Dendritic cell treated with granulocyte-macrophage colony-stimulating factor and Interleukin-4, amounts not matched to agents 40 ng/mL and 50 ng/mL, for 4 days (primary cell): ENCODE data around the gene SESN2.
A peak's percentile ranks its signal among the peaks of the same experiment; 100 is the strongest.
"Not testable (repeated sequence)": the region's sequence is repeated elsewhere in the genome, so short reads cannot be mapped to it uniquely, and the experiment has no call there.

ENCODE experiments used
- H3K27ac Mint-ChIP-seq: one replicate; pipeline ENCODE4 v1.8.0; 2022; ENCODE audit warnings: mild to moderate bottlenecking, mixed read lengths
- H3K27me3 Mint-ChIP-seq: one replicate; pipeline ENCODE4 v1.8.0; 2022; ENCODE audit warnings: mild to moderate bottlenecking, mixed read lengths
- H3K36me3 Mint-ChIP-seq: one replicate; pipeline ENCODE4 v1.8.0; 2022; ENCODE audit warnings: low read depth, mixed read lengths
- H3K4me1 Mint-ChIP-seq: one replicate; pipeline ENCODE4 v1.8.0; 2022; ENCODE audit warnings: low read depth, mixed read lengths
- H3K4me3 Mint-ChIP-seq: one replicate; pipeline ENCODE4 v1.8.0; 2022; ENCODE audit warnings: mild to moderate bottlenecking, moderate library complexity, mixed read lengths
- H3K9me3 Mint-ChIP-seq: one replicate; pipeline ENCODE4 v1.8.0; 2022; ENCODE audit warnings: mixed read lengths
- intact Hi-C: fragments of 100-400 bp; cut with micrococcal nuclease; formaldehyde crosslinking; loops from one replicate; pipeline ENCODE4 v1.15.0; 2022

Gene SESN2

DNA sequence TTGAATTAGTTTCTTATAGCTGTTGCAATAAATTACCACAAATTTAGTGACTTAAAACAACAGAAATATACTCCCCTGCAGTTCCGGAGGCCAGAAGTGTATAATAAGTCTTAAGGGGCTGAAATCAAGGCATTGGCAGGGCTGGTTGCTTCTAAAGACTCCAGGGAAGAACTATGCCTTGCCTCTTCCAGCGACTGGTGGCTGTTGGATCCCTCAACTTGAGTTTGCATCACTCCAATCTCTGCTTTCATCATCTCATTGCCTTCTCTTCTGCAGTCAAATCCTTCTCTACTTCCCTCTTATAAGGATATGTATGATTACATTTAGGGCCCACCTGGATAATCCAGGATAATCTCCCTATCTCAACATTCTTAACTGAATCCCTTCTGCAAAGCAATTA is 50.4 kb downstream of the SESN2 start:
- Mint-ChIP-seq H3K4me3 (no peak overlapping the region), H3K36me3 (no peaks in the 10 kb centered on the region), H3K4me1 (peaks cover 18% of the 10 kb centered on the region), H3K27ac (no peak overlapping the region), H3K27me3 (no peaks in the 10 kb centered on the region), H3K9me3 (no peaks in the 10 kb centered on the region)
- intact Hi-C loops = no loop called here

DNA sequence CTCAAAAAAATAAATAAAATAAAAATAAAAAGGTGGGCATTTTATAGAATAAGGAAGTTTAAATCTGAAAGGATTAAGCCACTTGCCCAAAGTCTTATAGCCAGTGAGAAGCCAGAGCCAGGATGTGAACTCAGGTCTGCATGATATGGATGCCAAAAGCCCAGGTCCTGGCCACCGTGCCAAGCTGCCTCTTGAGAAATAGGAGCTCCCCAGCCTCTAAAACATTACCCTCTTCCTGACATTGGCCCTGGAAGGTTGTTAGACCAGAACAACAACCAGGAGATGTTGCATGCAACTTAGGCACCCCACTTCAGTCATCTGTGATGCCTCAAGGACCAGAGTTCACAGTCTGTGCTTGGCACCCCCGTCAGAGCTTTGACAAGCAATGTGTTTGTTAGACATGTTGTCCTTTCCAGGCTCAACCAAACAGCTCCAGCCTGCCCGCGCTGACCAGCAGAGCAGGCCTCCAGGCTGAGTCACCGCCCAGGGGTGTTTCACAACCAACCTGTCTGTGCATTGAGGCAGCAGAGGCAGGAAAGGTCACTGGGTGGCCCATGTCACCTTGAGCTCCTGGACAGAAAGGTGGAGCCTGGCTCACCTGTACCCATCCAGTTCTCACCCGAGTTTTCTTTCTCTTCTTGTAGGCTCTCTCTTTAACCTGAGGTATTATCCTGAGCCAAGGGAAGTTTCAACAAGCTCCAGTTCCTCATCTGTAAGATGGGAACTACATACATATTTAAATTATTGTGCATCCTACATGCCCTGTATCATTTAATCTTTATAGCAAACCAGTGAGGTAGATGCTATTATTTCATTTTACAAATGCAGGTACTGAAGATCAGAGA is 54.6 kb downstream of the SESN2 start:
- Mint-ChIP-seq H3K36me3 (no peaks in the 10 kb centered on the region), H3K27ac (peak overlapping the region; percentile 61), H3K4me3 (no peak overlapping the region), H3K4me1 (peaks cover 20% of the 10 kb centered on the region), H3K9me3 (no peaks in the 10 kb centered on the region), H3K27me3 (no peaks in the 10 kb centered on the region)
- intact Hi-C loops = no loop called here

DNA sequence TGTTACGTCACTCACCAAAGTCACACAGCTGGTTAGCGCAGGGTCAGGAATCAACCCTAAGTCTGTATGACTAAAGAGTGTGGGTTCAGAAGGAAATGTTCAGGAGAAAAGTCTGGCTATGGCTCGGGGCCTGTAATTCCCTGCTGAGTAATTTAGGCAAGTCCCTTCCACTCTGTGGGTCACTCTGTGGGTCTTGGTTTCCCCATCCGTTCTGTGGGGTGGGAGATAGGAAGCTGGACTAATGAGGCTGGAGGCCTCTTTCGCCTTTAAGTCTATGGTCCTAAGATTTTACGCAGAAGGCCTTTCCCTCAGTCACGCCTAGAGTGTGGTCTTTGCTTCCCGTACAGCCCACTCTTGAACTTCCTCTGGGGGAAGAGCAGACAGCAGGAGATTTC is 55.2 kb downstream of the SESN2 start:
- Mint-ChIP-seq H3K9me3 (no peaks in the 10 kb centered on the region), H3K27me3 (no peaks in the 10 kb centered on the region), H3K4me3 (no peak overlapping the region), H3K36me3 (no peaks in the 10 kb centered on the region), H3K27ac (peak overlapping the region; percentile 61), H3K4me1 (peaks cover 20% of the 10 kb centered on the region)
- intact Hi-C loops = no loop called here

DNA sequence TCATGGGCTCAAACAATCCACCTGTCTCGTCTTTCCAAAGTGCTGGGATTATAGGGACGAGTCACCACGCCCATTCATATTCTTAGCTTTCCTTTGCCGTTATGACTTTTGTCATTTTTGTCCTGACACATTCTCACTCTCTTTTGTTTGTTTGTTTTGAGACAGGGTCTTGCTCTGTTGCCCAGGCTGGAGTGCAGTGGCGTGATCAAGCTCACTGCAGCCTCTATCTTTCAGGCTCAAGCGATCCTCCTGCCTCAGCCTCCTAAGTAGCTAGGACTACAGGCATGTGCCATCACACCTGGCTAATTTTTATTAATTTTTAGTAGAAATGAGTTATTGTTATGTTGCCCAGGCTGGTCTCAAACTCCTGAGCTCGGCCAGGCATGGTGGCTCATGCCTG is 57.7 kb downstream of the SESN2 start:
- Mint-ChIP-seq H3K27me3 (no peaks in the 10 kb centered on the region), H3K9me3 (no peaks in the 10 kb centered on the region), H3K27ac (no peak overlapping the region), H3K36me3 (no peaks in the 10 kb centered on the region), H3K4me1 (peaks cover 20% of the 10 kb centered on the region), H3K4me3 (no peak overlapping the region)
- intact Hi-C loops = no loop called here

DNA sequence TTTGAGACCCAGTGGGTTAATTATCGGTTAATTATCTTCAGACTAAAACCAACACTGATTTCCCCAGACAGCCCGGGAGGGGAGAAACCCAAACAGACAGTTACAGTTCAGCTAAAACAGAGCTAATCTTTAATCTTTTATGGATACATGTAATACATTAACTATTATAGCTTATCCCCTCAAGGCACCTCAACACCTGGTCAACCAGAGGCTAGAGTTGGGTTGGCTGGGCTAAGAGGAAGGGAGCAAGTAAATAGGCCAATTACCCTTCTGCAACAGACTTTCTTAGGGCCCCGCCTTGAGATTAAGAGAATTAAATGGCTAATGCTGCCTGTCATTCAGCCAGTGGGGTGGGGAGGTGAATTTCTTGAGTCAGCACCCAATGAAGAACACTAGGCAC is 62.9 kb downstream of the SESN2 start:
- Mint-ChIP-seq H3K27ac (no peak overlapping the region), H3K9me3 (no peaks in the 10 kb centered on the region), H3K27me3 (no peaks in the 10 kb centered on the region), H3K4me3 (no peak overlapping the region), H3K4me1 (peaks cover 8% of the 10 kb centered on the region), H3K36me3 (no peaks in the 10 kb centered on the region)
- intact Hi-C loops = no loop called here

DNA sequence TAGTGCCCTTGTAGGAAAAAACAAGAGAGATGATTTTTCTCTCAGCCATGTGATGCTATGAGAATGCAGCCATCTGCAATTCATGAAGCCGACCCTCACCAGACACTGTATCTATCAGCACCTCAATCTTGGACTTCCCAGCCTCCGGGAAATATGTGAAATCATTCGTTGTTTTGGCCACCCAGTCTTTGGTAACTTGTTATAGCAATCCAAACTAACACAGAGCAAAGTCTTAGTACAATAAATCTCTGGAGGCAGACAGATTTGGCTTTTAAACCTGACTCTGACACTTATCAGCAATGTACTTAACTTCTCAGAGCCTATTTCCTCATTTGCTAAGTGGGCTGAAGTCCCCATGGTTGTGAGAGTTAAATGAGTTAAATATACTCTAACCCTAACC is 64.4 kb downstream of the SESN2 start:
- Mint-ChIP-seq H3K27me3 (no peaks in the 10 kb centered on the region), H3K27ac (no peak overlapping the region), H3K4me1 (peaks cover 23% of the 10 kb centered on the region), H3K36me3 (peaks cover 5% of the 10 kb centered on the region), H3K9me3 (no peaks in the 10 kb centered on the region), H3K4me3 (no peak overlapping the region)
- intact Hi-C loops = no loop called here

DNA sequence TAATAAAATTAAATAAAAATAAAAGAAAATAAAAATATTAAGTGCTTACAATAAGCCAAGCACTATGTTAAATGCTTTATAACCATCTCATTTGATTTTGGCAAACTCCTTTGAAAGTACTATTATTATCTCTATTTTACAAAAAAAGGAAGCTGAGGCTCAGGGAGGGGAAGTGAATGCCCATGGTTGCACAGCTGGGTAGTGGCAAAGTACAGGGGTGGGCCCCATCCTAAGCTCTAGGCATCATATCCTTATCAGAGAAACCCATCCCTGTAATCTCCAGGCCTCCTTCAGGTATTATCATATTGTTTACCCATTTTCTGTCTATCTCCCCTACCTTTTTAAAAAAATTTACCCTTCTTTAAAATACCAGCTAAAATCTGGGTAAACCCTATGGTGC is 67.2 kb downstream of the SESN2 start:
- no peaks in the 10 kb centered on the region for H3K9me3 Mint-ChIP-seq
- H3K4me3 Mint-ChIP-seq = no peak overlapping the region
- peaks cover 26% of the 10 kb centered on the region for H3K36me3 Mint-ChIP-seq
- peaks cover 39% of the 10 kb centered on the region for H3K4me1 Mint-ChIP-seq
- no peaks in the 10 kb centered on the region for H3K27me3 Mint-ChIP-seq
- intact Hi-C loops = loop anchor here (5.0 kb wide), 1 partner anchor 39 kb away; no protein-coding TSS in a partner anchor
- peak overlapping the region; percentile 96 for H3K27ac Mint-ChIP-seq

DNA sequence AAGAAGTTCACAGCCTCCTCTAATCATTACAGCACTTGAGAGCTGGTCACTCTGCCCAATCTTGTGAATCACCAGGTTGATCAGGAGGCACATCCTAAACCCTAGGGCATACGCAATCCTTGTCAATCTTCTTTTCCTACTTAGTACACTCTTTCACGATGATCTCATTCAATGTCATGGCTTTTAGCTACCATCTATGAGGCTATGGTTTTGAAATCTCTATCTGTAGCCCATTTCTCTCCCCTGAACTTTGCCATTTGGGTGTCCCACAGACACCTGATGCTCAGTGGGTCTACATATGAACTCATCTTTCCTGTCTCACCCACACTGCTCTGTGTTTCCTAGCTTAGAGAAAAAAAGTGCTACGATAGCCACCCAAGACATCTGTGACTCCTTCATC is 67.7 kb downstream of the SESN2 start:
- peaks cover 31% of the 10 kb centered on the region for H3K36me3 Mint-ChIP-seq
- H3K9me3 Mint-ChIP-seq = no peaks in the 10 kb centered on the region
- H3K27me3 Mint-ChIP-seq = no peaks in the 10 kb centered on the region
- H3K27ac Mint-ChIP-seq = peak overlapping the region; percentile 96
- H3K4me1 Mint-ChIP-seq = peaks cover 42% of the 10 kb centered on the region
- no peak overlapping the region for H3K4me3 Mint-ChIP-seq
- intact Hi-C loops = loop anchor here (5.0 kb wide), 1 partner anchor 40 kb away; no protein-coding TSS in a partner anchor

DNA sequence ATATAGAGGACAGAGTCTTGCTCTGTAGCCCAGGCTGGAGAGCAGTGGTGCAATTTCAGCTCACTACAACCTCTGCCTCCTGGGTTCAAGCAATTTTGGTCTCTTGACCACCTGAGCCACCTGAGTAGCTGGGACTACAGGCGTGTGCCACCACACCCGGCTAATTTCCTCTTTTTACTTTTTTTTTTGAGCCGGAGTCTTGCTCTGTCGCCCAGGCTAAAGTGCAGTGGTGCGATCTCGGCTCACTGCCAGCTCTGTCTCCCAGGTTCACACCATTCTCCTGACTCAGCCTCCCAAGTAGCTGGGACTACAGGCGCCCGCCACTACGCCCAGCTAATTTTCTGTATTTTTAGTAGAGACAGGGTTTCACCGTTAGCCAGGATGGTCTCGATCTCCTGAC is 68.1 kb downstream of the SESN2 start:
- Mint-ChIP-seq H3K4me1 (peaks cover 46% of the 10 kb centered on the region), H3K36me3 (peaks cover 35% of the 10 kb centered on the region), H3K27ac (peak overlapping the region; percentile 96)
- not testable (repeated sequence) for H3K9me3 Mint-ChIP-seq, H3K4me3 Mint-ChIP-seq, H3K27me3 Mint-ChIP-seq
- intact Hi-C loops = loop anchor here (5.0 kb wide), 1 partner anchor 40 kb away; no protein-coding TSS in a partner anchor

DNA sequence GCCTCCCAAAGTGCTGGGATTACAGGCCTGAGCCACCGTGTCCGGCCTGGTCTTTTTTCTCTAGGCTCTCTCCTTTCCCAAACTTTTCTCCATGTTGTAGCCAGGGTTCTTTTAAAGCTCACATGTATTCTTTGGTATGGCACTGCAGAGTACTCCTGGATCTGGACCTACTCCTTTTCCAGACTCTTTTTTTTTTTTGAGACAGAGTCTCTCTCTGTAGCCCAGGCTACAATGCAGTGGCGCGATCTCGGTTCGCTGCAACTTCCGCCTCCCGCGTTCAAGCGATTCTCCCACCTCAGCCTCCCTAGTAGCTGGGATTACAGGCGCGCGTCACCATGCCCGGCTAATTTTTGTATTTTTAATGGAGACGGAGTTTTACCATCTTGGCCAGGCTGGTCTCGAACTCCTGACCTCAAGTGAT is 68.9 kb downstream of the SESN2 start:
- Mint-ChIP-seq H3K27me3 (no peaks in the 10 kb centered on the region), H3K4me1 (peaks cover 54% of the 10 kb centered on the region), H3K9me3 (no peaks in the 10 kb centered on the region), H3K4me3 (peak overlapping the region; percentile 87), H3K36me3 (peaks cover 43% of the 10 kb centered on the region), H3K27ac (peak overlapping the region; percentile 96)
- intact Hi-C loops = loop anchor here (5.0 kb wide), 1 partner anchor 41 kb away; no protein-coding TSS in a partner anchor

DNA sequence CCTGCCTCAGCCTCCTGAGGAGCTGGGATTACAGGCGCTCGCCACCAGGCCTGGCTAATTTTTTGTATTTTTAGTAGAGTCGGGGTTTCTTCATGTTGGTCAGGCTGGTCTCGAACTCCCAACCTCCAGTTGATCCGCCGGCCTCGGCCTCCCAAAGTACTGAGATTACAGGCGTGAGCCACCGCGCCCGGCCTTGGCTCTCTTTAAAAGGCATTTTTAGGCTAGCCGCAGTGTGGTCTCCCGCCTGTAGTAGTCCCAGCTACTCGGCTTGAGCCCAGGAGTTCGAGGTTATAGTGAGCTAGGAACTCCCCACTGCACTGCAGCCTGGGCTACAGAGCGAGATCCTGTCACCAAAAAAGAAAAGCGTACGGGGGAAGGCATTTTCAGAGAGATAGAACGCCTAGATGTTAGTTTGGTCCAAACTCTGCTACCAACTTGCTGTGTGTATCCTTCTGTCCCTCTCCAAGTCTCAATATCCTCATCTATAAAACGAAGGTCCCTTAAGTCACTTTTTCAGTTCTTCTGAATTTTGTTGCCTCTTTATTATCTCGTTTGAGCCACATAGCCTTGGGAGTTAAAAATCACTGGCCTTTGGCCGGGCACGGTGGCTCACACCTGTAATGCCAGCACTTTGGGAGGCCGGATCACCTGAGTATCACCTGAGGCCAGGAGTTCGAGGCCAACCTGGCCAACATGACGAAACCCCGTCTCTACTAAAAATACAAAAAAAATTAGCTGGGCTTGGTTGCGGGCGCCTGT is 70.3 kb downstream of the SESN2 start:
- peaks cover 58% of the 10 kb centered on the region for H3K4me1 Mint-ChIP-seq
- peak overlapping the region; percentile 87 for H3K4me3 Mint-ChIP-seq
- H3K9me3 Mint-ChIP-seq = no peaks in the 10 kb centered on the region
- no peaks in the 10 kb centered on the region for H3K27me3 Mint-ChIP-seq
- intact Hi-C loops = loop anchor here (1.0 to 5.0 kb wide), 2 partner anchors 42 to 80 kb away; no protein-coding TSS in a partner anchor
- peak overlapping the region; percentile 96 for H3K27ac Mint-ChIP-seq
- peaks cover 57% of the 10 kb centered on the region for H3K36me3 Mint-ChIP-seq
